Activated CD4-positive, alpha-beta T cell treated with anti-CD3 and anti-CD28 coated beads for 24 hours (primary cell): Measurements from ENCODE around the gene SOX12.
"Not testable (repeated sequence)": the region's sequence is repeated elsewhere in the genome, so short reads cannot be mapped to it uniquely, and the experiment has no call there.

ENCODE experiments used
- DNase-seq, 2 donors: peaks; one replicate each; pipeline ENCODE4 v3.0.0-alpha.2; 2020; ENCODE audit warnings: low read depth in 2 of 2

Gene SOX12

DNA sequence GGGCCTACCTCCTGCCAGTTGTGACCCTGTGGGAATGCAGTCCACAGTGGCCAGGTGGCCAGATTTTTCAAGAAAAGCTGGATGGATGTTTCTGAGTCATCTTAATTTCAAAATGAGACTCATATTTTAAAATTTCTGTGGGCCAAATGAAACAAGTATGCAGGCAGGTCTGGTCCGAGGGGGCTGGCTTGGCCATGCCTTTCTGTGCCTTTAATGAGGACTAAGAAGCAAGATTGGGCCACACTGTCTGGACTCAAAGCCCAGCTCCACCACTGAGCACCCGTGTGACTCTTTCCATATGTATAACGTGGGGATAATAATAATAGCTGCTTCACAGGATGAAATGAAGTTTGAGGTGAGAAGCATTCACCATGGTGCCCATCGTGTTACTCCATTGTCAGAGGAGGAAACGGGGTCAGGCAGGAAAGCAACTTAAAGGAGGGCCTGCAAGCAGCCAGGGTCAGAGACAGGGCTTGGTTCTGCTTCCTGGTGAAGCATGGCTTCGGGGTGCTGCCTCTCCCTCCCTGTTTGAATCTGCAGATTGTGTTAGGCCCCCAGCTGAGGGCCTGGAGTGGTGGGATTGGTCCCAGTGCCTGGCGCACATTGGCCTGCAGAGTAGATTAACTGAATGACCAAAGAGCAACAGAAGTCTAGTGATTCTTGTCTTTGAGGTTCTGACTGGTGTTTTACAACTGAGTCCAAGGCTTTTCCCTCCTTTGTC lies 3.8 kb downstream of the SOX12 start:
- no peak for DNase-seq

DNA sequence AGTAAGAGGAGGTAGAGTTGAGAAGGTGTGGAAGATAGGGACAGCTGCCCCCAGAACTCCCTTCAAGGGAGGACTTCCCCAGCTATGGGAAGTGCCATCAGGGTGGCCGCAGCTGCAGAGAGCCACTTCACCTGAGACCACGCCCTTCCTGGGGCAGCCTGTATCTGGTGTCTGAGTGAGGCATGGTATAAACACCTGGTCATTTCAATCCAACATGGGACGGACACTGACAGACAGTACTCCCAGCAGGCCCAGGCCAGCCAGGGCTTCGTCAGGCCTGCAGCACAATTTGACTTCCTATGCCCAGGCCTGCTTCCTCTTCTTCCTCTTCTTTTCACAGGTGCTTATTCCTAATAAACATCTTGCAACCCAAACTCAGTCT lies 4.5 kb downstream of the SOX12 start:
- DNase-seq: no peak

DNA sequence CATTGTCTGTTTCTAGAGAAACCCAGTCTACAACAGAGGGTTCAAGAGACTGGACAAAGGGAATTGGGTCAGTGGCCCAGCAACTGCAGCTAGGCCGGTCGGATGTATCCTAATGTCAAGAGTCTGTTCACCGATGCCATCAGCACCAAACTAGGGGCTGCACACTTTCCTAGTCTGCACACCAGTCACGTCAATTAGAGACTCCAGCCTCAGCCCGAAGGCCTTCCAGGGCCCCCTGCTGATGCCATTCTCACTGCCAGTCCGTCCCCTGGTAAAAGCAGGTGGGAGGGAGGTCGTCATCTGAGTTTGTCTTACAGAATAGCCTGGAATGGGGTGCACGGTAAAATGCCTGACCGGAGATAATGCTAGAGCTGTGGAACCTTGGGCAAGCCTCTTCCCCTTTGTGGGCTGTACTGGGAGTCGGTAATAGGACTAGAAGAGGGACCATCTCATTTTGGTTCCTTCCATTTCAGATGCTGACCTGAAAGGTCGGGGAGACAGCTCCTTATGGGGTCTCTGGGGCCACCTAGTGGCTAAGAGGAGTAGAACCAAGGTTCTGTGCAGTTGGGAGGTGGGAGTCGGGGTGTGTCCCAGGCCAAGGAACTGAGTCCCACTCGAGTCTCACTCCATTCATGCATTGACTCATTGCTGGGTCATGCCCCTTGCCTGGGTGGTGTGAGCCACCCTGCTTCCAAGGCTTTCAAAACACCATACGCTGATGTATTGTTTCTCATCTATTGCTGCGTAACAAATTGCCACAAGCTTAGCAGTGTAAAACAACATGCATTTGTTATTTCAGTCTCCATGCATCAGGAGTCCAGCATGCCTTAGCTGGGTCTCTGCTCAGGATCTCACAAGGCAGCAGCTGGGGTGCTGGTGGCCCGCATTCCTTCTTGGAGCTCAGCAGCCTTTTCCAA lies 5.1 kb downstream of the SOX12 start:
- peak in 1 of 2 donors; percentile 35 for DNase-seq

DNA sequence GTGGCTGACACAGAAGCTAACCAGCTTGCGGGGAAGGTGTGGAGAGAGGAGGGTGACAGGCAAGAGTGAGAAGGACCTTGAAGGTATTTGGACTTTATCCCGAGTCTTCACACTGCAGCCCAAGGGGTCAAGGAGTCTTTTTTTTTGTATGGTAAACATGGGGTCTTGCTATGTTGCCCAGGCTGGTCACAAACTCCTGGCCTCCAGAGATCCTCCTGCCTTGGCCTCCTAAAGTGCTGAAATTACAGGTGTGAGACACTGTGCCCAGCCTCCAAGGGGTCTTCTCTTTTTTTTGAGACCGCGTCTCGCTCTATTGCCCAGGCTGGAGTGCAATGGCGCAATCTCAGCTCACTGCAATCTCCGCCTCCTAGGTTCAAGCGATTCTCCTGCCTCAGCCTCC lies 9.2 kb downstream of the SOX12 start:
- DNase-seq: no peak

DNA sequence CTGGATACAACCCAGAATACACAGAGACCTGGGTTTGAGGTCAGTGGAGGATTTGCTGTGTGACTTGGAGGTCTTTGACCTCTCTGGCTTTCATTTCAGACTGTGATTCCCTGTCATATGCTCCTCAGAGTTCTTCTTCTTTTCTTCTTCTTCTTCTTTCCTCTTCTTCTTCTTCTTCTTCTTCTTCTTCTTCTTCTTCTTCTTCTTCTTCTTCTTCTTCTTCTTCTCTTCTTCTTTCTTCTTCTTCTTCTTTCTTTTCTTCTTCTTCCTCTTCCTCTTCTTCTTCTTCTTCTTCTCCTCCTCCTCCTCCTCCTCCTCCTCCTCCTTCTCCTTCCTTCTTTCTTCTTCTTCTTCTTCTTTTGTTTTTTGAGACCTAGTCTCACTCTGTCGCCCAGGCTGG lies 10.7 kb downstream of the SOX12 start:
- not testable (repeated sequence) for DNase-seq

DNA sequence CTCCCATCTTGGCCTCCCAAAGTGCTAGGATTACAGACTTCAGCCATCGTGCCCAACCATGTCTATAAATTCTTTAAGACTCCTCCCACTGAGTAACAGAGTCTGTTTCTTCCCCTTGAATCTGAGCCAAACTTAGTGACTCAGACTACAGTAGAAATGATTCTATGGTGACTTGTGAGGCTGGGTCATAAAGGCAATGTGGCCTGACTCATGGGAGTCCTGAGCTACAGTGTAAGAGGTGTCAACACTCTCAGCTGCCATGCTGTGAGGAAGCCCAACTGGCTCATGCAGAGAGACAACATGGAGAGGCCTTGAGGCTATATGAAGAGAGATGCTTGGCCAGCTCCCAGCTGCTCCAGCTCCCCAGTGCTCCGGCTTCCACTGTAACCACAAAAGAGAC lies 16.3 kb downstream of the SOX12 start:
- peak in 1 of 2 donors; percentile 30 for DNase-seq

DNA sequence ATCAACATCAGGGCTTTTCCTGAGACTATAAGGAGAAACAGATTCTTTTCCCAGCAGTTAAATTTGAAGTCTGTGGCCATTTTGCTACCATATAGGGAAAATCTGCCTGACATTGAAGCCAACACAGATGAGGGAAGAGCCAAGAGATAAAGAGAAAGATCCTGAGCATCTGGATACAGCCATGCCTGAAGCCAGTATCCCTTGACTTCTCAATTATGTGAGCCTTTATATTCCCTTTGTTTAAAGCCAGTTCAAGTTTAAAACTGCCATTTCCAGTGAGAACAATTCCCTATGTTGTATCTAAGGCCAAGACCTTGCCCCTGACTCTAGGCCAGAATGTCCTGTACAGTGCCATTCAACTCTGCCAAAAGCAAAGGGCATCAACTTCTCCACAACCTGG lies 17.8 kb downstream of the SOX12 start:
- no peak for DNase-seq

DNA sequence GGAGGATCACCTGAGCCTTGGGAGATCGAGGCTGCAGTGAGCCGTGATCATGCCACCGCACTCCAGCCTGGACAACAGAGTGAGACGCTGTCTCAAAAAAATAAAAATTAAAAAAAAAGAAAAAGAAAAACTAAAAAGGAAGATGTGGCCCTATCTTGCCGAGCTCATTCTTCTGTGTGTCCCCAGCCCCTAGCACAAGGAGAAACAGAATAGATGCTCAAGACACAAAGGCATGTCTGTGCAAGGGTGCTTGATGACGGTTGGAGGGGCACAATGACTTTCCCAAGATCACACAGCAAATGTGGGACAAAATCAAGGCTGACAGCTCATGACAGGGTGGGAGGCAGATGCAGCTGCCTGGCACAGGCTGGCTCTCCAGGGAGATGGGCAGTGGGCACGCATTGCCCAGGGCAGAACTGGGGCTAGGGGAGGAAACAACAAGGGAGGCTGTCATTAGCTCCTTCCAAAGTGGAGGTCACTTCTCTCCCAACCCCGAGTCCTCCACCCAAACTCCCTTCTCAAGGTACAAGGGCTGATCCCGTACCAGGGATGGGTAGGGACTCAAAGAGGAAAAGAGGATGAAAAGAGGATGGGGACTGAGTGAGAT lies 20.8 kb downstream of the SOX12 start:
- no peak for DNase-seq

DNA sequence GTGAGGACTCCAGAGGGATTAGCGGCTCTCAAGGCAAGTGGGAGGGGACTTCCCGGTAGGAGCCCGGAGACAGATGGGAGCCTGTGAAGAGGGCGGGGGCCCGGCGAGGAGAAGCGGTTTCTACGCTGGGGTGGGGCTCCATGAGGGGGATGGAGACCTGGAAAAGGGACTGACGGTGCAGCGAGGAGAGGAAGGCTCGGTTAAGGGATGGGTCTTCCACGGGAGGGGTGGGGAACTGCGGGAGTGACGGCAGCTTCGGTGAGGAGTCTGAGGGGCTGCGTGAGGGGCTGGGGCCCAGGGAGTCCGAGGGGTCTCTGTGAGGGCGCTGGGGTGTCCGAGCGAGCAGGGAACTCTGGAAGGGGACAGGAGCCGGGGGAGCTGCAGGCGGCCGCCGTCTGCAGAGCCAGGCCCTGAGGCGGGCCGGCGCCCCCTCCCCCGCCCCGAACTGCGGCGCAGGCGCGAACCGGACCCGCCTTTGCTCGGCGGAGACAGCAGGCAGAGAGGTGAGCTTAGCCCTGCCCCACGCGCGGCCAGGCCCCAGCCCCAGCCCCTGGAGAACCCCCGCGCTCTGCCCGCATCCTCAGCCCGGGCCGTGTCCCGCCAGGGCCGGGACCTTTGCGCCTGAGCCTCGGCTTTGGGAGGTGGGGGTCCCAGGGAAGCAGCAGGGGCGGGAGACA lies 21.4 kb downstream of the SOX12 start, which contains the start of gene NRSN2:
Gene NRSN2 (plus strand): TSS at position 472 of the 677 bp plus-strand sequence. CDS start 2,533 bp downstream, outside the sequence.
- DNase-seq: peak in 1 of 2 donors; percentile 20

DNA sequence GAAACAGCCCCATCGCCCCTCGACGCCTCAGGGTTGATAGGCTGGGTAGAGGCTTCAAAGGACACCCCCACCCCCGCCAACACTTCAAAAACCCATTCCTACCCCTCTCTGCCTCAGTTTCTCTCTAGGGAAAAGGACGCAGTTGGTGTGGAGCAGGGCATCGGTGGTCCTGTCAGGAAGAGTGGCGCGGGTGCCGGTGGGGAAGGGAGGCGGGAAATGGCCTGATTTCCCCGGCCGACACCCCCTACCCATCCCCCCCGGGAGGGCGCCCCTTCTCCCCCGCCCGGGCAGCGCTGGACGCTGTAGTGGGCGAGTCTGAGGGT lies 21.9 kb downstream of the SOX12 start:
- DNase-seq: no peak

DNA sequence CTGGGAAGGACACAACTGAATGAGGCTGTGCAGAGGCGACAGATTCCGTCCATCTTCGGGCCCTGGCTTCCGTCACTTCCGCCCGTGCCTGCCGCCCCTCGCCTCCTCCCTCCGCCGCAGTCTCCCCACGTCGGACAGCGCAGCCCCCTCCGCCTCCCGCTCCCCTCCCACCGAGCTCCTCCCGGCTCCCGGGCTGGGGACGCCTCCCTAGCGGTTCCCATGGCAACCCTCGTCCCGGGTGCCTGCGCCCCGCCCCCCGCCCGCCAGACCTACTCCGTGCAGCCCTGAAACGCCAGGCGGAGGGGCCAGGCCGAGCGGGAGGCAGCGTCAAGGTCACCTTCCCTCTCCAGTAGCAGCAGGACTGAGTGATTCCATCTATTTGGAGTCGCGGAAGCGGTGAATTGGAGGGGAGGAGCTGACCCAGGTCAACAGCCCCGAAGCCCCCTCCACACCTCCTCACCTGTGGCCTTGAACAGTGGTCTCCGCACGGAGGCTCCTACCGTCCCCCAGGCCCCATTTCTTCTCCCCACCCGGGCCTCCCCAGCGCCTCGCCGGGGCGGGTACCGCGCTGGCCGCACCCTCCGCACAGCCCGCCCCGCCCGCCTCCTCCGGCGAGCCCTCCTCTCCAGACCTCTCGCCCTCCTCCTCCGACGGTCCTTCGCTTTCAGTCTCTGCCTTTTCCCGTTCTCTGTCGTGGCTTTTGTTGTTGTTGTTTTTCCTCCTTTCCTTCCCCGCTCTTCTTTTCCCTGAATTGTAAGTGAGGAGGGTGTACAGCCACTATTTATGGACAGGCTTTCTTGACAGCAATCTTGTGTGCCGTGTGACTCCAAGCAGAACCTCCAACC lies 22.5 kb downstream of the SOX12 start:
- DNase-seq: peak in 1 of 2 donors; percentile 61

DNA sequence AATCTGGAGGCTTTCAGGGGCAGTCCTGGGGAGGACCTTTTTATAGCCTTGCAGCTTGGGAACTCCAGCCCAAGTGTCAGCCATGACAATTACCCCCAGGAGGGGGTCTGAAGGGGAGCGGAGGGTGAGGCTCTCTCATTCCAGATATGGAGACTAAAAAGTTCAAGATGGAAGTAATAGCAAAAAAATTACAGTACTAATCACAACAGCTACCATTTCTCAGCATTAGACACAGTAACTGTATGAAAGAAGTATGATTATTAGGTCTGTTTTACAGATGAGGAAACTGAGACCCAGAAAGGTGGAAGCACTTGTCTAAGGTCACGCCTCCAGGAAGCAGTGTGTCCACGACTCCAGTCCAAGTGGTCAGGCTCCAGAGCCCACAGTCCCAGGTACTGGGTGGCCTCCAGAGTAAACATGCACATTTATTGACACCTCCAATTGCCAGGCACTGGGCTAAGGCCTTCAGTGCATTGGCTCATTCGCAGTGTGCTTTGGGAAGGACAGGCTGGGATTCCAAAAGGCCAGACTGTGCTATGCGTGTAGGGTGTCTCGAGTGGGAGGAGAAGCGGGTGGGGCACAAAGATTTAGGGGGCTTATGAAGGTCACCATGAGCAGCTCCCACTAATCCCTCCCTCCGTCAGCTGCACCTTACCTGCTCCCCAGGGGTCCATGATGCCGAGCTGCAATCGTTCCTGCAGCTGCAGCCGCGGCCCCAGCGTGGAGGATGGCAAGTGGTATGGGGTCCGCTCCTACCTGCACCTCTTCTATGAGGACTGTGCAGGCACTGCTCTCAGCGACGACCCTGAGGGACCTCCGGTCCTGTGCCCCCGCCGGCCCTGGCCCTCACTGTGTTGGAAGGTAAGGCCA lies 23.9 kb downstream of the SOX12 start:
- DNase-seq: no peak

DNA sequence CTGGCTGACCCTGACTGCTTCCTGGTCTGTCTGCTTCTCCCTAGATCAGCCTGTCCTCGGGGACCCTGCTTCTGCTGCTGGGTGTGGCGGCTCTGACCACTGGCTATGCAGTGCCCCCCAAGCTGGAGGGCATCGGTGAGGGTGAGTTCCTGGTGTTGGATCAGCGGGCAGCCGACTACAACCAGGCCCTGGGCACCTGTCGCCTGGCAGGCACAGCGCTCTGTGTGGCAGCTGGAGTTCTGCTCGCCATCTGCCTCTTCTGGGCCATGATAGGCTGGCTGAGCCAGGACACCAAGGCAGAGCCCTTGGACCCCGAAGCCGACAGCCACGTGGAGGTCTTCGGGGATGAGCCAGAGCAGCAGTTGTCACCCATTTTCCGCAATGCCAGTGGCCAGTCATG lies 27.8 kb downstream of the SOX12 start:
- no peak for DNase-seq

DNA sequence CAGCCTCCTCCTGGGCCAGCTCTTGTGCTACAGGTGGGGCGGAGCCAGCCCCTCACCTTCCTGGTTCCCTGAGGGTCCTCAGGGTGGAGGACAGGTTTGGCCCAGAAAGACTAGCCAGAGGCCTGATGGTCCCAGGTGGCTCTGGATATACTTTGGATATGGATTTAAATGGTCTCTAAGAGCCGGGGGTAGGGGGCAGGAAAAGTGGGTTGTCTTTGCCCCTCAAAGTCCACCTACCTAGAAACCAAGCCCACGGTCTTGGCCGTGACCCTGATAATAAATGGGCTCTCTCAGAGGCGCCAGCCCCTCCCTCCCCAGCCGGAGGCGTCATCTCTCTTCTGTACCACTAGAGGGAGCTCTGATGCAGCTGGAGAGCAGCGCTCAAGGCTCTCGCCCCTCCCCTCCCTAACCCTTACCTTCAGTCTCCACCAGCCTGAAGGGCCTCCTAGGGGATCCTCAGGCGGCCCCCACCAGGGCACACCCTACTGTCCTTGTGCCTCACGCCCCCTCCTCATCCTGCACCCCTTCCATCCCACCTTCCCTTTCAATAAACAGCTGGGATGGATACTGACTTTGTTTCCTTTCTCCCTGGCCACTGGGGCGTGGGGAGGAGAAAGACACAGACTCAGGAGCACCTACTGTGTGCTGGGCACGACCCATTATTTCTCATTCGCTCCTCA lies 29.1 kb downstream of the SOX12 start:
- DNase-seq: peak; percentile 62 to 65

DNA sequence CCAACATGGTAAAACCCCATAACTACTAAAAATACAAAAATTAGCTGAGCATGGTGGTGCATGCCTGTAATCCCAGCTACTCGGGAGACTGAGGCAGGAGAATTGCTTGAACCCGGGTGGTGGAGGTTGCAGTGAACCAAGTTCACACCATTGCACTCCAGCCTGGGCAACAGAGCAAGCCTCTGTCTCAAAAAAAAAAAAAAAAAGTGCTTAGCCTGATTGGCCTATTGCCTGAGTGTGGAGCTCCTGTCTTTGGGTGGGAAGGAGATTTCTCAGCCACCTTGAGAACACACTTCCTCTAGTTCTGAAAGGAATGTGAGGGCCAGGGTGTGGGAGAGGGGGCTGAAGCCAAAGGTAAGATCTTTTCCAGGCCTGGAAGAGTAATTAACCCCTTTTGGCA lies 30.8 kb downstream of the SOX12 start:
- DNase-seq: not testable (repeated sequence)

DNA sequence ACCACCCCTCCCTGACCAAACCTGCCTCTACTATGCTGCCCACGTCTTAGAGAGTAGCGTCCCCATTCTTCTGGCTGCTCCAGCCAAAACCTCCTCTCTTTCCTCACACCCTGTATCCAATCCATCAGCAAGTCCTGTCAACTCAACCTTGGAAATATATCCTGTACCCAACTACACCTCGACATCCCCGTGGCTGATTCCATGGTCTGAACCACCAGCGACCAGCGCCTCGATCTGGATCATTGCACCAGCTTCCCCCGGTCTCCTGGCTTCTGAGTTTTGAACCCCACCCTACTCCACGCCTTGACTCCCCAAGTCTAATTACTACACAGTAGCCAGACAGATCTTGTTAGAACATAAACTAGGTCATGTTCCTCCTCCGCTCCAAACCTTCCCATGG lies 31.4 kb downstream of the SOX12 start:
- no peak for DNase-seq

DNA sequence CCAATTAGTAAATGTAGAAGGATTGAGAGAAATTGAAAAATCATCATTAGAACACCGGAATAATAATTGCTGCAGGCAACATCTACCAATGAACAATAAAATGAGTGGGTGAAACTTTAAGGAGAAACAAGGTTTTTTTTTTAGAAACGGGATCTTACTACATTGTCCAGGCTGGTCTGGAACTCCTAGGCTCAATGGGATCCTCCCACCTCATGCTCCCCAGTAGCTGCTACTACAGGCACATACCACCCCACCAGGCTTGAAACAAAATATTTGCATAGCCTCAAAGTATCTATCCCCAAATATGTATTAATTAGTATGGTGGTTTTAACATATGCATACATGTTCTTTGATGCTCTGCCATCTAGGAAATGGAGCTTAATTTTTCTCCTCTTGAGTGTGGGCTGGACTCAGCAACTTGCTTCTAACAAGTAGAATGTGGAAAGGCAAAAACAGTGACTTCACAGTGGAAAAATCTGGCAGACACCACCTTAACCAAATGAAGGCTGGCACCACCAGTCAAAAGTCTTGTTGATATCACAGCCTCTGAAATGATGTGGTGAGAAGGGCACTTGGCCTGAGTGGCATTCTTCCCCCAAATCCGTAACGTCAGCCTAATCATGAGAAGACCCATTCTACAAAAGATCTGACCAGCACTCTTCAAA lies 33.7 kb downstream of the SOX12 start:
- DNase-seq: no peak

DNA sequence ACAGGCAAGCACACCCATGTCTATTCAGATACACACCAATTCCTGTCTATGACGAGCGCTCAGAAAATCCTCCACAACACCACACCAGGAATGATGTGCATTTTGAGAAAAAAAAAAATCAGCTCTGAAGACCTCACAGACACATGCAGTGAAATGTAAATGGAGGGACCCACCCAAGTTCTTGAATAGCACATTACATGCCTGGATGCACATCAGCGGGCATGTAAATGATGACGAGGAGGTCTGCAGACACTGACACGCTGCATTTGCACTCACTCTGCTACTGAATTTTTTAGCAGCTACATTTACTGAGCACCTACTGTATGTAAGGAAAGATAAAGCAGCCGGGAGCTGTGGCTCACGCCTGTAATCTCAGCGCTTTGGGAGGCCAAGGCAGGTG lies 36.2 kb downstream of the SOX12 start:
- no peak for DNase-seq
